DOHH2 (cell line): ENCODE results near the gene PHF14.

Experiments used
- H3F3A ChIP-seq: fragments of 200-600 bp; sonication (generic), shearing (Covaris generic); 2 replicates; pipeline ENCODE4 v1.6.0; 2016; ENCODE audit warnings: antibody characterized with exemption, mild to moderate bottlenecking; ENCODE audit not compliant: control insufficient read depth, insufficient read depth
- H3K27ac ChIP-seq: fragments of 200-600 bp; sonication (generic); 2 replicates; pipeline ENCODE4 v1.5.1; 2014; ENCODE audit warnings: low read depth, mild to moderate bottlenecking, low read length, moderate library complexity
- H3K27me3 ChIP-seq: fragments of 200-600 bp; sonication (generic); 2 replicates; pipeline ENCODE4 v1.6.1; 2014; ENCODE audit warnings: mild to moderate bottlenecking, low read length, mixed read lengths; ENCODE audit not compliant: control insufficient read depth
- H3K36me3 ChIP-seq: fragments of 200-600 bp; sonication (generic); 2 replicates; pipeline ENCODE4 v1.6.1; 2014; ENCODE audit warnings: mild to moderate bottlenecking, low read length, moderate library complexity, mixed read lengths; ENCODE audit not compliant: control insufficient read depth
- H3K4me1 ChIP-seq: fragments of 200-600 bp; sonication (generic); 2 replicates; pipeline ENCODE4 v1.6.1; 2014; ENCODE audit warnings: mild to moderate bottlenecking, low read length, mixed read lengths; ENCODE audit not compliant: control insufficient read depth
- H3K4me2 ChIP-seq: fragments of 200-600 bp; sonication (generic); 2 replicates; pipeline ENCODE4 v1.6.0; 2014; ENCODE audit warnings: mild to moderate bottlenecking, low read length, moderate library complexity
- H3K4me3 ChIP-seq: fragments of 200-600 bp; sonication (generic); 2 replicates; pipeline ENCODE4 v1.5.1; 2014; ENCODE audit warnings: mild to moderate bottlenecking, low read length, mixed read lengths
- H3K79me2 ChIP-seq: fragments of 200-600 bp; sonication (generic); 2 replicates; pipeline ENCODE4 v1.6.1; 2014; ENCODE audit warnings: mild to moderate bottlenecking, low read length, mixed read lengths; ENCODE audit not compliant: control insufficient read depth
- H3K9me2 ChIP-seq: fragments of 200-600 bp; sonication (generic); replicated peaks from 2 replicates; pipeline ENCODE4 v1.6.1; 2014; ENCODE audit warnings: mild to moderate bottlenecking, low read length, mixed read lengths; ENCODE audit not compliant: control insufficient read depth
- H3K9me3 ChIP-seq: fragments of 200-600 bp; sonication (generic); 2 replicates; pipeline ENCODE4 v1.6.1; 2014; ENCODE audit warnings: antibody characterized with exemption, low read length, mixed read lengths; ENCODE audit not compliant: control insufficient read depth, insufficient read depth
- H4K20me1 ChIP-seq: fragments of 200-600 bp; sonication (generic); 2 replicates; pipeline ENCODE4 v1.6.0; 2014; ENCODE audit warnings: low read depth, mild to moderate bottlenecking, antibody characterized with exemption, low read length, moderate library complexity; ENCODE audit not compliant: control insufficient read depth, insufficient read depth
- EZH2phosphoT487 ChIP-seq: fragments of 200-600 bp; sonication (generic); IDR thresholded peaks from 2 replicates; pipeline ENCODE4 v1.6.1; 2017; ENCODE audit warnings: borderline replicate concordance, mild to moderate bottlenecking, antibody characterized with exemption, low read length, moderate library complexity, mixed read lengths
- TF ChIP-seq, protein P1 (sequence below): fragments of 200-600 bp; sonication (generic); IDR thresholded peaks from one replicate; pipeline ENCODE4 v1.5.1; 2014; ENCODE audit warnings: antibody characterized with exemption, mild to moderate bottlenecking, low read depth, low read length; ENCODE audit not compliant: poor library complexity, severe bottlenecking

The PHF14 gene

DNA sequence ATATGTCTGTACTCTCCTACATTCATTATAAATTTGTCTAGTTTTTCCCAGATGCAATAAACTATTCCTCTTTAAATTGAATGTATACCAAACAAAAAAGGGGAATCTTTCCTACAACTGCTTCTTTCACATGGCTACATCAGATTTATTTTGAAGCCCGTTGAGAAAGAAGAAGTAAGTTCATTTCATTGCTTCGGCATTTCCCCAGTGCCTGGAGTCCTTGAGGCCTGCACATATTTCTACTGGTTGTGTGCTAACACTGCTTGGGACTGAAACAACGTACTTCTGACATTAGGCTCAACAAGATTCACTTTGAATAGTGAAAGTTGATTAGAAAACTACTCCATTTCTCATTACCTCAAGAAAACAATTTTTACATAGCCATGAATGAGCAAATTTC is 201.7 kb downstream of the PHF14 start:
- H4K20me1 ChIP-seq: no peaks in the 10 kb centered on the region
- H3K27ac ChIP-seq: no peak overlapping the region
- no peak overlapping the region for H3K4me2 ChIP-seq
- no peaks in the 10 kb centered on the region for H3K4me1 ChIP-seq
- H3K27me3 ChIP-seq: no peaks in the 10 kb centered on the region
- H3F3A ChIP-seq: no peaks in the 10 kb centered on the region
- no peaks in the 10 kb centered on the region for H3K9me3 ChIP-seq
- H3K79me2 ChIP-seq: no peaks in the 10 kb centered on the region
- no peaks in the 10 kb centered on the region for H3K36me3 ChIP-seq
- H3K4me3 ChIP-seq: no peak overlapping the region
- TF ChIP-seq EZH2phosphoT487: no peak
- TF ChIP-seq, protein P1, sequence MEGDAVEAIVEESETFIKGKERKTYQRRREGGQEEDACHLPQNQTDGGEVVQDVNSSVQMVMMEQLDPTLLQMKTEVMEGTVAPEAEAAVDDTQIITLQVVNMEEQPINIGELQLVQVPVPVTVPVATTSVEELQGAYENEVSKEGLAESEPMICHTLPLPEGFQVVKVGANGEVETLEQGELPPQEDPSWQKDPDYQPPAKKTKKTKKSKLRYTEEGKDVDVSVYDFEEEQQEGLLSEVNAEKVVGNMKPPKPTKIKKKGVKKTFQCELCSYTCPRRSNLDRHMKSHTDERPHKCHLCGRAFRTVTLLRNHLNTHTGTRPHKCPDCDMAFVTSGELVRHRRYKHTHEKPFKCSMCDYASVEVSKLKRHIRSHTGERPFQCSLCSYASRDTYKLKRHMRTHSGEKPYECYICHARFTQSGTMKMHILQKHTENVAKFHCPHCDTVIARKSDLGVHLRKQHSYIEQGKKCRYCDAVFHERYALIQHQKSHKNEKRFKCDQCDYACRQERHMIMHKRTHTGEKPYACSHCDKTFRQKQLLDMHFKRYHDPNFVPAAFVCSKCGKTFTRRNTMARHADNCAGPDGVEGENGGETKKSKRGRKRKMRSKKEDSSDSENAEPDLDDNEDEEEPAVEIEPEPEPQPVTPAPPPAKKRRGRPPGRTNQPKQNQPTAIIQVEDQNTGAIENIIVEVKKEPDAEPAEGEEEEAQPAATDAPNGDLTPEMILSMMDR: no peak
- no peaks in the 10 kb centered on the region for H3K9me2 ChIP-seq

DNA sequence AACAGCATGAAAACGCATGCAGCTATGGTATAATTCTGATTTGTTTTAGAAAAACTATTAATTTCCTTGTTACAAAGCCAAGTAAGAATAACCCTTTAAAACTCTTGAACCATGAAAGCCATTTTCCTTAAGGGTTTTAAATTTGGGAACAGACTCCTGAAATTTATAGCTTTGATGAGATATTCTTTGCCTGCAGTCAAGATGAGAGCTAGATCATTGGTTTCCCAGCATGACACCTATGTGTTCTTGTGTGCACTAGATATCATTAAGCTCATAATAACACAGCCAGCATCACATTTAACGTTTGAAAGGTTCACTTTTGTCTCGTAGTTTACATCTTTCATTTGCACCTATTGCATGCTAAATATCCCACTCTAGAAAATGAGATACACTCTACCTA is 202.2 kb downstream of the PHF14 start:
- no peak overlapping the region for H3K4me3 ChIP-seq
- H3K9me3 ChIP-seq: no peaks in the 10 kb centered on the region
- no peaks in the 10 kb centered on the region for H3K79me2 ChIP-seq
- H3K27me3 ChIP-seq: no peaks in the 10 kb centered on the region
- H3K4me2 ChIP-seq: no peak overlapping the region
- H3K36me3 ChIP-seq: no peaks in the 10 kb centered on the region
- H3K9me2 ChIP-seq: no peaks in the 10 kb centered on the region
- H4K20me1 ChIP-seq: no peaks in the 10 kb centered on the region
- H3K4me1 ChIP-seq: no peaks in the 10 kb centered on the region
- TF ChIP-seq, protein P1: no peak
- TF ChIP-seq EZH2phosphoT487: no peak
- 0 out of 2 replicates have a peak, but pooled peaks cover 2% of the 10 kb centered on the region for H3F3A ChIP-seq
- no peak overlapping the region for H3K27ac ChIP-seq

GRCh38 chr7:11176985-11177555 is 203.4 kb downstream of the PHF14 start:
- H3K4me2 ChIP-seq: no peak overlapping the region
- TF ChIP-seq, protein P1: no peak
- TF ChIP-seq EZH2phosphoT487: no peak

More at GRCh38 chr7:11176985-11177555, 203.4 kb downstream of the PHF14 start:
- Histone ChIP-seq H3K4me1 (no peaks in the 10 kb centered on the region), H3K27me3 (no peaks in the 10 kb centered on the region), H4K20me1 (no peaks in the 10 kb centered on the region), H3K36me3 (no peaks in the 10 kb centered on the region), H3K79me2 (no peaks in the 10 kb centered on the region), H3K4me3 (no peak overlapping the region), H3K9me2 (no peaks in the 10 kb centered on the region), H3F3A (0 out of 2 replicates have a peak, but pooled peaks cover 2% of the 10 kb centered on the region), H3K9me3 (no peaks in the 10 kb centered on the region), H3K27ac (no peak overlapping the region)
